CD14-positive monocyte (primary cell): ENCODE measurements around the gene AP1B1. TPM values are rescaled to one million over a fixed set of nuclear protein-coding genes. Genes with fewer than 3 reads are reported as not detected.

Experiments used
- DNase-seq, 3 donors: peaks; one replicate each; pipeline ENCODE4 v3.0.0-alpha.2; 2011 to 2022
- H2AFZ ChIP-seq: 2 replicates; pipeline ENCODE4 v1.6.0; 2012; ENCODE audit warnings: mild to moderate bottlenecking, low read depth, low read length, inconsistent platforms; ENCODE audit not compliant: insufficient read depth, poor library complexity, severe bottlenecking
- H3K27ac ChIP-seq, 2 donors: 1 replicate in 1 of 2; 2 replicates in 1 of 2; pipeline ENCODE4 v1.5.1; 2012 to 2013; ENCODE audit warnings: low read length in 2 of 2, control low read depth in 1 of 2, inconsistent platforms in 1 of 2, low read depth in 1 of 2, mild to moderate bottlenecking in 1 of 2
- H3K27me3 ChIP-seq, 2 donors: one replicate each; pipeline versions ENCODE4 v1.6.0 to v1.6.1; 2011 to 2013; ENCODE audit warnings: low read length in 2 of 2; ENCODE audit not compliant: control insufficient read depth in 2 of 2, insufficient read depth in 2 of 2
- H3K36me3 ChIP-seq, 2 donors: replicated peaks in 1 of 2; 1 replicate in 1 of 2; 2 replicates in 1 of 2; pipeline versions ENCODE4 v1.5.1 to v1.6.1; 2012 to 2013; ENCODE audit warnings: low read length in 2 of 2, control low read depth in 1 of 2, inconsistent platforms in 1 of 2, mild to moderate bottlenecking in 1 of 2; ENCODE audit not compliant: insufficient read depth in 2 of 2, control insufficient read depth in 1 of 2
- H3K4me1 ChIP-seq, 2 donors: 1 replicate in 1 of 2; 2 replicates in 1 of 2; pipeline versions ENCODE4 v1.5.1 to v1.6.1; 2012 to 2013; ENCODE audit warnings: low read length in 2 of 2, control low read depth in 1 of 2, inconsistent platforms in 1 of 2, mild to moderate bottlenecking in 1 of 2, moderate library complexity in 1 of 2; ENCODE audit not compliant: insufficient read depth in 2 of 2, control insufficient read depth in 1 of 2
- H3K4me2 ChIP-seq: replicated peaks from 2 replicates; pipeline ENCODE3; 2012; ENCODE audit warnings: low read length, moderate library complexity, mild to moderate bottlenecking; ENCODE audit not compliant: poor library complexity, severe bottlenecking; ENCODE audit errors: extremely low read depth
- H3K4me3 ChIP-seq, 3 experiments: fragments of 200-600 bp in 1 of 3; sonication (generic) in 1 of 3; replicated peaks in 1 of 3; 1 replicate in 2 of 3; 2 replicates in 1 of 3; pipeline ENCODE4 v1.5.1; 2011 to 2013; ENCODE audit warnings: low read length in 3 of 3, mild to moderate bottlenecking in 3 of 3, control low read depth in 2 of 3, low read depth in 2 of 3, inconsistent platforms in 1 of 3, moderate library complexity in 1 of 3
- H3K79me2 ChIP-seq: 2 replicates; pipeline ENCODE4 v1.6.0; 2012; ENCODE audit warnings: mild to moderate bottlenecking, control low read depth, inconsistent platforms, low read length, moderate library complexity; ENCODE audit not compliant: insufficient read depth
- H3K9ac ChIP-seq: 2 replicates; pipeline ENCODE4 v1.6.0; 2017; ENCODE audit warnings: low read length, mild to moderate bottlenecking; ENCODE audit not compliant: insufficient read depth, poor library complexity, severe bottlenecking
- H3K9me3 ChIP-seq, 2 donors: replicated peaks in 1 of 2; 1 replicate in 1 of 2; 2 replicates in 1 of 2; pipeline versions ENCODE4 v1.5.1 to v1.6.1; 2012 to 2013; ENCODE audit warnings: low read length in 2 of 2, control low read depth in 1 of 2; ENCODE audit not compliant: control insufficient read depth in 1 of 2, insufficient read depth in 1 of 2
- H4K20me1 ChIP-seq: 2 replicates; pipeline ENCODE4 v1.6.0; 2012; ENCODE audit warnings: mild to moderate bottlenecking, low read length, control low read depth, moderate library complexity; ENCODE audit not compliant: insufficient read depth
- H3K27ac Mint-ChIP-seq, 7 donors: one replicate each; pipeline ENCODE4 v1.8.0; 2020; ENCODE audit warnings: mild to moderate bottlenecking in 7 of 7, mixed read lengths in 7 of 7, moderate library complexity in 6 of 7, inconsistent platforms in 2 of 7
- H3K27me3 Mint-ChIP-seq, 3 donors: one replicate each; pipeline ENCODE4 v1.8.0; 2021 to 2022; ENCODE audit warnings: low read depth in 3 of 3, mild to moderate bottlenecking in 3 of 3, mixed read lengths in 3 of 3, moderate library complexity in 3 of 3, inconsistent platforms in 1 of 3
- H3K36me3 Mint-ChIP-seq, 2 donors: one replicate each; pipeline ENCODE4 v1.8.0; 2020; ENCODE audit warnings: mixed read lengths in 2 of 2, inconsistent platforms in 1 of 2, mild to moderate bottlenecking in 1 of 2
- H3K4me1 Mint-ChIP-seq: one replicate; pipeline ENCODE4 v1.8.0; 2020; ENCODE audit warnings: mild to moderate bottlenecking, mixed read lengths
- H3K4me3 Mint-ChIP-seq, 2 donors: one replicate each; pipeline ENCODE4 v1.8.0; 2020; ENCODE audit warnings: mild to moderate bottlenecking in 2 of 2, mixed read lengths in 2 of 2, moderate library complexity in 1 of 2
- H3K9me3 Mint-ChIP-seq, 7 donors: one replicate each; pipeline ENCODE4 v1.8.0; 2020 to 2022; ENCODE audit warnings: mixed read lengths in 7 of 7, mild to moderate bottlenecking in 6 of 7, moderate library complexity in 6 of 7, inconsistent platforms in 2 of 7
- CTCF ChIP-seq: fragments of 200-600 bp; IDR thresholded peaks from one replicate; pipeline ENCODE4 v1.8.0; 2022; ENCODE audit warnings: antibody characterized with exemption, mild to moderate bottlenecking
- WGBS: methylation state at CpG from one replicate; pipeline ENCODE4 v1.1.5; 2013; ENCODE audit warnings: missing lambda C conversion rate; ENCODE audit not compliant: insufficient coverage; 5-methylcytosine and 5-hydroxymethylcytosine counted together
- intact Hi-C, 2 donors: fragments of 100-400 bp; cut with micrococcal nuclease; formaldehyde crosslinking; loops; one replicate each; pipeline versions ENCODE4 v1.15.0 to v1.15.1; 2023
- polyA plus RNA-seq, 3 donors: library from polyadenylated mRNA; depleted of rRNA in 1 of 3; unstranded in 2 of 3; stranded (reverse) in 1 of 3; fragments of 300-500 nt in 2 of 3; fragments of >200 nt in 1 of 3; fragmentation: Illumina TruSeq in 2 of 3; gene quantifications; 1 replicate in 2 of 3; 2 replicates in 1 of 3; pipeline ENCODE4 v1.2.3, GENCODE V29; 2012 to 2021

AP1B1 gene
- polyA plus RNA-seq, 3 donors: 29.0 to 102 (median 40.3) TPM

GRCh38 chr22:29386708-29387107 lies 1.7 kb downstream of the AP1B1 start:
- 55% methylated on average over 5 of the region's 8 CpGs for WGBS
- Mint-ChIP-seq H3K27ac (peak overlapping the region; percentile 90 to 96 (median 92)), H3K36me3 (peaks cover 17 to 29% of the 10 kb centered on the region in 2 donors), H3K4me1 (peaks cover 56% of the 10 kb centered on the region), H3K9me3 (peaks cover 0 to 2% (median 0%) of the 10 kb centered on the region in 7 donors), H3K27me3 (peaks cover 0 to 3% (median under 1%) of the 10 kb centered on the region in 3 donors), H3K4me3 (peak overlapping the region; percentile 34 to 75)
- Histone ChIP-seq H3K36me3 (peaks cover 0 to 24% of the 10 kb centered on the region in 2 donors), H3K27ac (peak overlapping the region; percentile 86), H3K9me3 (no peaks in the 10 kb centered on the region), H3K4me2 (peak overlapping the region; percentile 91), H3K9ac (no peak overlapping the region), H3K79me2 (peaks cover 57% of the 10 kb centered on the region), H3K4me1 (peaks cover 54 to 57% of the 10 kb centered on the region in 2 donors), H3K27me3 (no peaks in the 10 kb centered on the region), H2AFZ (no peak overlapping the region), H3K4me3 (peak overlapping the region in 1 of 3 experiments; percentile 88), H4K20me1 (peaks cover 40% of the 10 kb centered on the region)
- no peak for DNase-seq
- intact Hi-C loops: loop anchor here (5.0 to 10.0 kb wide), 2 partner anchors 74 to 122 kb away; partner anchors contain the start of genes EWSR1 (in 1 of the 2) and RHBDD3 (in 1 of the 2)
- no peak for TF ChIP-seq CTCF

- no peak for TF ChIP-seq CTCF
Measured at GRCh38 chr22:29385748-29386147, 2.6 kb downstream of the AP1B1 start.

More at GRCh38 chr22:29385748-29386147, 2.6 kb downstream of the AP1B1 start:
- peak overlapping the region; percentile 34 to 75 for H3K4me3 Mint-ChIP-seq
- H3K79me2 ChIP-seq: peaks cover 67% of the 10 kb centered on the region
- H3K27ac ChIP-seq: peak overlapping the region; percentile 86
- H3K9me3 Mint-ChIP-seq: peaks cover 0 to 2% (median 0%) of the 10 kb centered on the region in 7 donors
- WGBS: 0% methylated on average over 2 of the region's 4 CpGs
- H3K9me3 ChIP-seq: no peaks in the 10 kb centered on the region
- H3K27me3 Mint-ChIP-seq: peaks cover 0 to 3% (median 0%) of the 10 kb centered on the region in 3 donors
- peak overlapping the region in 1 of 3 experiments; percentile 88 for H3K4me3 ChIP-seq
- peaks cover 54 to 57% of the 10 kb centered on the region in 2 donors for H3K4me1 ChIP-seq
- DNase-seq: peak; percentile 79 to 92 (median 90)
- no peaks in the 10 kb centered on the region for H3K27me3 ChIP-seq
- no peak overlapping the region for H2AFZ ChIP-seq
- H3K36me3 Mint-ChIP-seq: peaks cover 25 to 38% of the 10 kb centered on the region in 2 donors
- peaks cover 57% of the 10 kb centered on the region for H3K4me1 Mint-ChIP-seq
- peaks cover 50% of the 10 kb centered on the region for H4K20me1 ChIP-seq
- H3K36me3 ChIP-seq: peaks cover 4 to 33% of the 10 kb centered on the region in 2 donors
- H3K4me2 ChIP-seq: peak overlapping the region; percentile 91
- H3K27ac Mint-ChIP-seq: peak overlapping the region; percentile 90 to 96 (median 92)
- H3K9ac ChIP-seq: peak overlapping the region; percentile 37
- intact Hi-C loops: loop anchor here (5.0 to 10.0 kb wide), 2 partner anchors 73 to 121 kb away; partner anchors contain the start of genes EWSR1 (in 1 of the 2) and RHBDD3 (in 1 of the 2)
